Panc1 (cell line): ENCODE results near the gene PARVB.

Source experiments
- CTCF ChIP-seq: fragments of 450-650 bp; IDR thresholded peaks from 2 replicates; pipeline ENCODE4 v1.5.1; 2017; ENCODE audit warnings: mild to moderate bottlenecking
- POLR2AphosphoS5 ChIP-seq: IDR thresholded peaks from 2 replicates; pipeline ENCODE4 v1.6.1; 2012; ENCODE audit warnings: mild to moderate bottlenecking, low read depth, low read length, moderate library complexity
- REST ChIP-seq, 2 experiments: IDR thresholded peaks; 2 replicates each; pipeline ENCODE4 v1.6.1; 2011 to 2012; ENCODE audit warnings: low read depth in 2 of 2, control low read depth in 1 of 2, low read length in 1 of 2, mild to moderate bottlenecking in 1 of 2, moderate library complexity in 1 of 2; ENCODE audit not compliant: insufficient read depth in 1 of 2
- SIN3A ChIP-seq: IDR thresholded peaks from 2 replicates; pipeline ENCODE4 v1.6.1; 2012; ENCODE audit warnings: low read depth, mild to moderate bottlenecking, low read length, moderate library complexity, borderline replicate concordance; ENCODE audit not compliant: insufficient read depth
- TCF7L2 ChIP-seq: IDR thresholded peaks from 2 replicates; pipeline ENCODE4 v1.6.1; 2011; ENCODE audit warnings: mild to moderate bottlenecking, low read depth, low read length, inconsistent platforms

GRCh38 chr22:44001521-44001920, 22.6 kb upstream of the PARVB start:
- no peak for TF ChIP-seq CTCF
- no peak for TF ChIP-seq POLR2AphosphoS5
- no peak for TF ChIP-seq REST (IDR thresholded peaks at IDR 0.05; ENCODE audit: insufficient read depth in 1 of 2, low read depth in 2 of 2, low read length in 1 of 2)
- no peak for TF ChIP-seq TCF7L2
- TF ChIP-seq SIN3A: no peak
